ENCODE results near the gene ACADSB.

Gene ACADSB

GRCh38 chr10:123103944-123104343 is 95.1 kb downstream of the ACADSB start:
- no peak for DNase-seq
